Hepatocyte (in vitro differentiated cells): ENCODE measurements around the gene CMSS1.

Experiments
- EZH2 ChIP-seq: fragments of 200-600 bp; sonication (generic); IDR thresholded peaks from 2 replicates; pipeline ENCODE4 v1.6.1; 2016; ENCODE audit warnings: antibody characterized with exemption, mild to moderate bottlenecking, borderline replicate concordance
- EZH2phosphoT487 ChIP-seq: fragments of 200-600 bp; sonication (generic); IDR thresholded peaks from one replicate; pipeline ENCODE4 v1.6.1; 2018; ENCODE audit warnings: antibody characterized with exemption, mild to moderate bottlenecking, low read depth, moderate library complexity; ENCODE audit not compliant: unreplicated experiment, severe bottlenecking
- TF ChIP-seq, protein P1 (sequence below): fragments of 200-600 bp; sonication (generic); IDR thresholded peaks from 2 replicates; pipeline ENCODE4 v1.5.1; 2016; ENCODE audit warnings: antibody characterized with exemption, mild to moderate bottlenecking; ENCODE audit not compliant: poor library complexity

DNA sequence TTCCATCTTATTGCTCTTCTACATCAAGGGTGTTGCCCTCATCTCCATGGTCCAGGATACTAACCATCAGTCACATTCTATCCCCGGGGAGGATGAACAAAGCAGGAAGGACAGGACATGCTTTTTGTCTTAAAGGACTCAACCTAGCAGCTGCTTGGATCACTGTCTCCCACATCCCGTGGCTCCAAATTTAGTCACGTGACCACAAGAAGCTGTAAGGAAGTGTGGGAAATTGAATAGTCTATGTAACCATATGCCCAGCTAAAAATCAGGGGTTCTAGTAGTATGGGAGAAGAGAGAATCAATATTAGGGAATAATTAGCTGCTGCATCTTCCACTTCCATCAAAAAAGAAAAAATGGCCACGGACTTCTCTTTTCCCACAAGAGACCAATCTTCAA is 18.2 kb upstream of the CMSS1 start:
- TF ChIP-seq, protein P1, sequence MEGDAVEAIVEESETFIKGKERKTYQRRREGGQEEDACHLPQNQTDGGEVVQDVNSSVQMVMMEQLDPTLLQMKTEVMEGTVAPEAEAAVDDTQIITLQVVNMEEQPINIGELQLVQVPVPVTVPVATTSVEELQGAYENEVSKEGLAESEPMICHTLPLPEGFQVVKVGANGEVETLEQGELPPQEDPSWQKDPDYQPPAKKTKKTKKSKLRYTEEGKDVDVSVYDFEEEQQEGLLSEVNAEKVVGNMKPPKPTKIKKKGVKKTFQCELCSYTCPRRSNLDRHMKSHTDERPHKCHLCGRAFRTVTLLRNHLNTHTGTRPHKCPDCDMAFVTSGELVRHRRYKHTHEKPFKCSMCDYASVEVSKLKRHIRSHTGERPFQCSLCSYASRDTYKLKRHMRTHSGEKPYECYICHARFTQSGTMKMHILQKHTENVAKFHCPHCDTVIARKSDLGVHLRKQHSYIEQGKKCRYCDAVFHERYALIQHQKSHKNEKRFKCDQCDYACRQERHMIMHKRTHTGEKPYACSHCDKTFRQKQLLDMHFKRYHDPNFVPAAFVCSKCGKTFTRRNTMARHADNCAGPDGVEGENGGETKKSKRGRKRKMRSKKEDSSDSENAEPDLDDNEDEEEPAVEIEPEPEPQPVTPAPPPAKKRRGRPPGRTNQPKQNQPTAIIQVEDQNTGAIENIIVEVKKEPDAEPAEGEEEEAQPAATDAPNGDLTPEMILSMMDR: no peak
- TF ChIP-seq EZH2phosphoT487 (no peak), EZH2 (no peak)
